HepG2 (cell line): ENCODE results near the gene KCNQ1OT1. TPM values are rescaled to one million over a fixed set of nuclear protein-coding genes. Genes with fewer than 3 reads are reported as not detected.

Experiments
- ATF4 ChIP-seq, 2 experiments: fragments of 450-650 bp in 1 of 2; sonication (generic) in 1 of 2; formaldehyde crosslinking; IDR thresholded peaks; 2 replicates each; pipeline versions ENCODE4 v1.5.0 to v1.8.0; 2020 to 2022; ENCODE audit warnings: mild to moderate bottlenecking in 1 of 2, missing genetic modification reagents in 1 of 2
- GABPB1 ChIP-seq: IDR thresholded peaks from 2 replicates; pipeline ENCODE4 v1.6.1; 2016; ENCODE audit warnings: mild to moderate bottlenecking, missing genetic modification reagents, moderate library complexity, missing compliant biosample characterization
- GATAD2A ChIP-seq: IDR thresholded peaks from 2 replicates; pipeline ENCODE4 v1.6.1; 2016
- HNF4A ChIP-seq: sonication (generic); formaldehyde crosslinking; IDR thresholded peaks from 2 replicates; pipeline ENCODE4 v1.4.0; 2020; ENCODE audit warnings: missing genetic modification reagents
- HOXA5 ChIP-seq: sonication (generic); formaldehyde crosslinking; IDR thresholded peaks from 2 replicates; pipeline ENCODE4 v1.4.0; 2020; ENCODE audit warnings: missing genetic modification reagents
- MAFG ChIP-seq: sonication (generic); formaldehyde crosslinking; IDR thresholded peaks from 2 replicates; pipeline ENCODE4 v1.5.1; 2020; ENCODE audit warnings: mild to moderate bottlenecking, missing genetic modification reagents
- MAZ ChIP-seq, 2 experiments: sonication (generic) in 1 of 2; formaldehyde crosslinking in 1 of 2; IDR thresholded peaks; 2 replicates each; pipeline versions ENCODE4 v1.5.0 to v1.6.1; 2012 to 2020; ENCODE audit warnings: low read depth in 2 of 2, mild to moderate bottlenecking in 2 of 2, borderline replicate concordance in 1 of 2, improper control_type of control experiment in 1 of 2, low read length in 1 of 2, missing genetic modification reagents in 1 of 2, moderate library complexity in 1 of 2
- PATZ1 ChIP-seq: sonication (generic); formaldehyde crosslinking; IDR thresholded peaks from 2 replicates; pipeline ENCODE4 v1.4.0; 2020; ENCODE audit warnings: missing genetic modification reagents
- PBX2 ChIP-seq: IDR thresholded peaks from 2 replicates; pipeline ENCODE4 v1.6.1; 2016; ENCODE audit warnings: control low read depth
- POLR2A ChIP-seq, 2 experiments: IDR thresholded peaks; 2 replicates each; pipeline ENCODE4 v1.6.1; 2011; ENCODE audit warnings: low read depth in 2 of 2, low read length in 2 of 2, mild to moderate bottlenecking in 1 of 2, moderate library complexity in 1 of 2; ENCODE audit not compliant: insufficient read depth in 1 of 2
- RBM39 ChIP-seq: fragments of 200-400 bp; formaldehyde crosslinking; IDR thresholded peaks from one replicate; pipeline ENCODE4 v1.6.1; 2018; ENCODE audit warnings: antibody characterized with exemption, mild to moderate bottlenecking, low read depth, low read length; ENCODE audit not compliant: poor library complexity, severe bottlenecking
- RERE ChIP-seq: IDR thresholded peaks from 2 replicates; pipeline ENCODE4 v1.6.1; 2016; ENCODE audit warnings: low read depth, missing genetic modification reagents, missing compliant biosample characterization
- ZNF281 ChIP-seq: sonication (generic); formaldehyde crosslinking; IDR thresholded peaks from 2 replicates; pipeline ENCODE4 v1.4.0; 2020; ENCODE audit warnings: missing genetic modification reagents, borderline replicate concordance
- ZSCAN22 ChIP-seq: sonication (generic); formaldehyde crosslinking; IDR thresholded peaks from 2 replicates; pipeline ENCODE4 v1.4.0; 2020; ENCODE audit warnings: mild to moderate bottlenecking, missing genetic modification reagents
- polyA plus RNA-seq, 8 experiments: library from polyadenylated mRNA; depleted of rRNA in 3 of 8; stranded (reverse) in 7 of 8; unstranded in 1 of 8; fragments of >200 nt; fragmentation: Illumina TruSeq in 4 of 8; extraction: Trizol in 4 of 8; gene quantifications; 2 replicates each; pipeline versions ENCODE4 v1.2.1 to v1.2.3, GENCODE V29; 2011 to 2016; ENCODE audit warnings: low read depth in 4 of 8, missing spikeins in 1 of 8, mixed read lengths in 1 of 8; ENCODE audit not compliant: insufficient read depth in 1 of 8
- total RNA-seq, 5 experiments: library from RNA; depleted of rRNA; stranded (reverse); fragments of >200 nt; fragmentation: Illumina TruSeq; extraction: Trizol; gene quantifications; 2 replicates each; pipeline ENCODE4 v1.2.3, GENCODE V29; 2016; ENCODE audit warnings: low read depth in 1 of 5

The KCNQ1OT1 gene
- total and polyA plus RNA-seq, 2 of the 13 experiments (the other 11 are each of a cell fraction or from before 2014, with no cell fraction given) = 1.3 to 18.9 TPM

- TF ChIP-seq ATF4 (CRISPR knock-in tag; IDR thresholded peaks at IDR 0.05) (no peak), ZSCAN22 (no peak), MAZ (IDR thresholded peaks at IDR 0.05; ENCODE audit: borderline replicate concordance, low read depth, low read length) (no peak), MAZ (CRISPR knock-in tag; IDR thresholded peaks at IDR 0.05; ENCODE audit: low read depth) (no peak; the same call in 1 of the 2 replicates), HOXA5 (CRISPR knock-in tag) (peak; percentile 48; the same call in 1 of the 2 replicates), RERE (CRISPR knock-in tag) (no peak), HNF4A (CRISPR knock-in tag) (peak; percentile 29), ZNF281 (CRISPR knock-in tag) (0 out of 2 replicates have a peak, but pooled peaks have one; percentile 31), PBX2 (CRISPR knock-in tag) (no peak), GABPB1 (CRISPR knock-in tag) (0 out of 2 replicates have a peak, but pooled peaks have one; percentile 8), PATZ1 (CRISPR knock-in tag) (peak; percentile 81), RBM39 (no peak), POLR2A (IDR thresholded peaks at IDR 0.05; ENCODE audit: insufficient read depth in 1 of 2, low read depth in 2 of 2, low read length in 2 of 2) (peak in 1 of 2 experiments; percentile 38; a peak in 2 of 4 replicates), GATAD2A (CRISPR knock-in tag) (0 out of 2 replicates have a peak, but pooled peaks have one; percentile 16), MAFG (no peak)
Measured at GRCh38 chr11:2725368-2726300, 25.8 kb upstream of the KCNQ1OT1 start (continued).
